Loucy (cell line): Measurements from ENCODE around the gene RERE.

Source experiments
- CTCF ChIP-seq: fragments of 200-600 bp; sonication (generic); conservative IDR thresholded peaks from 2 replicates; pipeline ENCODE4 v1.5.1; 2014; ENCODE audit warnings: mild to moderate bottlenecking, antibody characterized with exemption, low read length
- EZH2phosphoT487 ChIP-seq: fragments of 200-600 bp; IDR thresholded peaks from 2 replicates; pipeline ENCODE4 v1.6.1; 2018; ENCODE audit warnings: antibody characterized with exemption, mild to moderate bottlenecking, moderate library complexity, borderline replicate concordance

- TF ChIP-seq EZH2phosphoT487 (no peak), CTCF (no peak)
Measured at GRCh38 chr1:8523666-8524206, 293.7 kb downstream of the RERE start.
